H1 (cell line): ENCODE measurements around the gene PNMA3. TPM values are rescaled to one million over a fixed set of nuclear protein-coding genes. Genes with fewer than 3 reads are reported as not detected.
A peak's percentile ranks its signal among the peaks of the same experiment; 100 is the strongest.
"Not testable (repeated sequence)": the region's sequence is repeated elsewhere in the genome, so short reads cannot be mapped to it uniquely, and the experiment has no call there.

Source experiments
- CTCF ChIA-PET: fragments of 300-600 bp; sonication (Branson Sonifier 250); formaldehyde crosslinking; loops from one replicate; lab custom pipeline; 2021; ENCODE audit not compliant: partially characterized antibody; lab: Charles Lee
- POLR2A ChIA-PET: fragments of 300-600 bp; sonication (Branson Sonifier 250); formaldehyde crosslinking; loops from one replicate; lab custom pipeline; 2021; ENCODE audit warnings: inconsistent platforms; ENCODE audit not compliant: partially characterized antibody; lab: Charles Lee
- DNase-seq, 2 experiments: peaks; one replicate each; pipeline versions ENCODE4 v3.0.0 to v3.0.0-alpha.2; 2010 to 2022; ENCODE audit warnings: low spot score in 2 of 2, low read depth in 1 of 2, mixed read lengths in 1 of 2
- FAIRE-seq: peaks from 2 replicates; lab custom pipeline; 2011; peaks lifted over from hg19 to GRCh38; lab: Jason Lieb, UNC
- H2AFZ ChIP-seq: 2 replicates; pipeline ENCODE4 v1.8.1; 2012; ENCODE audit warnings: low read length, inconsistent platforms
- H2AK5ac ChIP-seq: 2 replicates; pipeline ENCODE4 v1.6.1; 2013; ENCODE audit warnings: low read depth, low read length
- H2BK120ac ChIP-seq: replicated peaks from 2 replicates; pipeline ENCODE3; 2013; ENCODE audit warnings: low read depth, low read length, inconsistent platforms
- H2BK12ac ChIP-seq: 2 replicates; pipeline ENCODE4 v1.6.1; 2013; ENCODE audit warnings: low read depth, low read length
- H2BK15ac ChIP-seq: 2 replicates; pipeline ENCODE4 v1.6.1; 2013; ENCODE audit warnings: low read length
- H2BK20ac ChIP-seq: 2 replicates; pipeline ENCODE4 v1.6.1; 2013; ENCODE audit warnings: low read length
- H2BK5ac ChIP-seq: 2 replicates; pipeline ENCODE4 v1.6.1; 2013; ENCODE audit warnings: low read depth, low read length
- H3K14ac ChIP-seq: 2 replicates; pipeline ENCODE4 v1.6.1; 2013; ENCODE audit warnings: inconsistent platforms; ENCODE audit not compliant: insufficient read length
- H3K18ac ChIP-seq: 2 replicates; pipeline ENCODE4 v1.6.1; 2013; ENCODE audit warnings: low read length; ENCODE audit errors: extremely low read depth
- H3K23ac ChIP-seq: 2 replicates; pipeline ENCODE4 v1.6.1; 2013; ENCODE audit warnings: inconsistent platforms; ENCODE audit not compliant: insufficient read length
- H3K23me2 ChIP-seq: 2 replicates; pipeline ENCODE4 v1.6.1; 2013; ENCODE audit warnings: low read depth, low read length
- H3K27ac ChIP-seq: 2 replicates; pipeline ENCODE4 v1.6.1; 2011; ENCODE audit warnings: low read depth, low read length, inconsistent platforms
- H3K27me3 ChIP-seq, 4 experiments: replicated peaks in 1 of 4; 1 replicate in 1 of 4; 2 replicates in 3 of 4; pipeline versions ENCODE4 v1.6.1 to v1.8.1; 2011 to 2013; ENCODE audit warnings: low read length in 3 of 4, mild to moderate bottlenecking in 3 of 4, inconsistent platforms in 2 of 4, mixed read lengths in 2 of 4, moderate library complexity in 1 of 4; ENCODE audit not compliant: control insufficient read depth in 3 of 4, insufficient read depth in 3 of 4; ENCODE audit errors: extremely low read depth in 1 of 4
- H3K36me3 ChIP-seq, 4 experiments: 2 replicates each; pipeline versions ENCODE4 v1.6.1 to v1.8.1; 2011 to 2013; ENCODE audit warnings: mild to moderate bottlenecking in 4 of 4, low read length in 3 of 4, moderate library complexity in 2 of 4, control low read depth in 1 of 4, inconsistent platforms in 1 of 4; ENCODE audit not compliant: insufficient read depth in 4 of 4, control insufficient read depth in 2 of 4
- H3K4ac ChIP-seq: replicated peaks from 2 replicates; pipeline ENCODE3; 2013; ENCODE audit warnings: low read length, low read depth, mixed read lengths, inconsistent platforms; ENCODE audit not compliant: insufficient read length
- H3K4me1 ChIP-seq, 4 experiments: replicated peaks in 1 of 4; 1 replicate in 1 of 4; 2 replicates in 3 of 4; pipeline versions ENCODE4 v1.6.1 to v1.8.1; 2011 to 2013; ENCODE audit warnings: low read length in 3 of 4, inconsistent platforms in 2 of 4, mixed read lengths in 1 of 4; ENCODE audit not compliant: insufficient read depth in 4 of 4, control insufficient read depth in 3 of 4
- H3K4me2 ChIP-seq, 2 experiments: 2 replicates each; pipeline versions ENCODE4 v1.6.1 to v1.8.1; 2011 to 2013; ENCODE audit warnings: low read depth in 2 of 2, low read length in 2 of 2, control low read depth in 1 of 2, inconsistent platforms in 1 of 2, mild to moderate bottlenecking in 1 of 2; ENCODE audit not compliant: insufficient read depth in 1 of 2
- H3K4me3 ChIP-seq, 4 experiments: fragments of 200-600, 300-600 bp in 1 of 4; sonication (generic), shearing (Covaris generic), sonication (Bioruptor Twin) in 1 of 4; 2 replicates each; pipeline versions ENCODE4 v1.5.1 to v1.8.1; 2011 to 2016; ENCODE audit warnings: low read length in 4 of 4, low read depth in 3 of 4, control low read depth in 2 of 4, inconsistent platforms in 2 of 4, mild to moderate bottlenecking in 2 of 4, mixed read lengths in 1 of 4, moderate library complexity in 1 of 4; ENCODE audit not compliant: insufficient read depth in 2 of 4; ENCODE audit errors: extremely low read depth in 1 of 4
- H3K56ac ChIP-seq: replicated peaks from 2 replicates; pipeline ENCODE3; 2013; ENCODE audit warnings: low read depth, mild to moderate bottlenecking, mixed read lengths, low read length, inconsistent platforms; ENCODE audit not compliant: insufficient read length
- H3K79me1 ChIP-seq: 2 replicates; pipeline ENCODE4 v1.6.1; 2013; ENCODE audit warnings: low read depth, low read length, control low read depth
- H3K79me2 ChIP-seq, 2 experiments: 2 replicates each; pipeline versions ENCODE4 v1.6.1 to v1.8.1; 2012 to 2013; ENCODE audit warnings: low read length in 2 of 2, mild to moderate bottlenecking in 2 of 2, inconsistent platforms in 1 of 2; ENCODE audit not compliant: insufficient read depth in 2 of 2, control insufficient read depth in 1 of 2
- H3K9ac ChIP-seq, 4 experiments: replicated peaks in 1 of 4; 1 replicate in 1 of 4; 2 replicates in 3 of 4; pipeline versions ENCODE4 v1.6.1 to v1.8.1; 2011 to 2013; ENCODE audit warnings: low read depth in 3 of 4, low read length in 3 of 4, control low read depth in 2 of 4, mild to moderate bottlenecking in 2 of 4, moderate library complexity in 2 of 4, inconsistent platforms in 1 of 4; ENCODE audit errors: extremely low read depth in 1 of 4
- H3K9me3 ChIP-seq, 2 experiments: 2 replicates each; pipeline versions ENCODE4 v1.6.1 to v1.8.1; 2012 to 2013; ENCODE audit warnings: mild to moderate bottlenecking in 2 of 2, moderate library complexity in 2 of 2, control low read depth in 1 of 2, inconsistent platforms in 1 of 2, low read depth in 1 of 2, low read length in 1 of 2, mixed read lengths in 1 of 2; ENCODE audit not compliant: insufficient read depth in 2 of 2
- H4K20me1 ChIP-seq, 2 experiments: replicated peaks in 1 of 2; 2 replicates each; pipeline versions ENCODE3 to v1.8.1; 2011 to 2013; ENCODE audit warnings: inconsistent platforms in 2 of 2, low read length in 2 of 2, mild to moderate bottlenecking in 1 of 2; ENCODE audit not compliant: insufficient read depth in 2 of 2, control insufficient read depth in 1 of 2
- H4K5ac ChIP-seq: 2 replicates; pipeline ENCODE4 v1.6.1; 2013; ENCODE audit warnings: low read length, low read depth, mixed read lengths, inconsistent platforms; ENCODE audit not compliant: insufficient read length
- H4K8ac ChIP-seq: 2 replicates; pipeline ENCODE4 v1.8.0; 2013; ENCODE audit warnings: mild to moderate bottlenecking, moderate library complexity, low read length, inconsistent platforms; ENCODE audit not compliant: insufficient read depth; ENCODE audit errors: extremely low read depth
- H4K91ac ChIP-seq: replicated peaks from 2 replicates; pipeline ENCODE3; 2013; ENCODE audit warnings: low read length, mixed read lengths, inconsistent platforms; ENCODE audit not compliant: insufficient read length
- WGBS, 2 experiments: shearing (Covaris generic) in 1 of 2; methylation state at CpG; one replicate each; pipeline versions ENCODE4 v1.1.6 to v1.1.7; 2013 to 2015; ENCODE audit warnings: low lambda C conversion rate in 2 of 2, mixed read lengths in 2 of 2, inconsistent platforms in 1 of 2, low coverage in 1 of 2, missing lambda C conversion rate in 1 of 2; ENCODE audit not compliant: insufficient replicate concordance in 2 of 2, insufficient coverage in 1 of 2, insufficient read length in 1 of 2; ENCODE audit errors: extremely low coverage in 1 of 2, missing lambda C conversion rate in 1 of 2; 5-methylcytosine and 5-hydroxymethylcytosine counted together
- polyA plus RNA-seq, 7 experiments: library from polyadenylated mRNA; depleted of rRNA in 3 of 7; stranded (reverse) in 5 of 7; unstranded in 2 of 7; fragments of >200 nt in 5 of 7; fragments of 200-250 nt in 2 of 7; gene quantifications; 1 replicate in 5 of 7; 2 replicates in 1 of 7; 4 replicates in 1 of 7; pipeline versions ENCODE4 v1.2.1 to v1.2.3, GENCODE V29; 2011 to 2013; ENCODE audit warnings: missing spikeins in 2 of 7, mixed read lengths in 2 of 7
- small RNA-seq: library from polyadenylated mRNA; stranded (forward); fragments of <200 nt; extraction: miRNeasy Mini kit (QIAGEN cat#:217004); gene quantifications from one replicate; pipeline ENCODE3, GENCODE V24; 2013; ENCODE audit not compliant: insufficient read depth
- total RNA-seq: library from RNA; stranded (reverse); fragmentation: NEBNext Ultra II Directional; extraction: Animal tissue kit (Norgen Biotek cat#: 25700); gene quantifications from 2 replicates; pipeline ENCODE4 v1.2.1, GENCODE V29; 2021

PNMA3 gene
- total and polyA plus RNA-seq, 2 of the 8 experiments (the other 6 are each of a cell fraction or from before 2014, with no cell fraction given), result 3.3 to 6.9 TPM

DNA sequence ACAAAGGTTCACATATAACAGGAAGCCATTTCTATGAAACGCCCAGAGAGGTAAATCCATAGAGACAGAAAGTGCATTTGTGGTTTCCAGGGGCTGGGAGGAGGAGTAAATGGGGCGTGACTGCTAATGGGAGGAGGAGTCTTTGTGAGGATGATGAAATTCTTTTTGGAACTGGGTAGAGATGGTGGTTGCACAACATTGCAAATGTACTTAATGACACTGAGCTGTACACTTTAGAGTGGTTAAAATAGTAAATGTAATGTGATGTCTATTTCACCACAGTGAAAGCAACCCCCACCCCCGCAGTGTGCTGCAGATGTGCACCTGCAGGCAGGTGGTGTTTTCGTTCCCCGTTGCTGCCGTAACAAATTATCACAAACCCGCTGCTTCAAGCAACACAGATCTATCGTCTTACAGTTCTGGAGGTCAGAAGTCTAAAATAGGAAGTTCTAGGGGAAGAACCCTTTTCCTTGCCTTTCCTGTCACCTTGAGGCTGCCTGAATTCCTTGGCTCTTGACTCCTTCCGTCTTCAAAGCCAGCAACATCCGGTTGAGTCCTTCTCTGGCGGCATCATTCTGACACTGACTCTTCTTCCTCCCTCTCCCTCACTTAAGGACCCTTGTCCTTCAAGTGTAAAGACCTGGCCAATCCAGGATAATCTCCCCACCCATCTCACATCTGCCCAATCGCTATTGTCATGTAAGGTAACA lies 50.0 kb downstream of the PNMA3 start:
- peak; percentile 28 for FAIRE-seq
- CTCF ChIA-PET, H3K79me1 ChIP-seq, H3K18ac ChIP-seq, H3K36me3 ChIP-seq, H4K8ac ChIP-seq, H2BK20ac ChIP-seq, H3K27ac ChIP-seq, H2BK5ac ChIP-seq, H3K4me3 ChIP-seq, H3K14ac ChIP-seq, H4K20me1 ChIP-seq, H2AK5ac ChIP-seq, H4K5ac ChIP-seq, H3K4ac ChIP-seq, H2BK12ac ChIP-seq, DNase-seq, H3K9ac ChIP-seq, H2BK120ac ChIP-seq, POLR2A ChIA-PET, H3K23me2 ChIP-seq, H2AFZ ChIP-seq, H3K79me2 ChIP-seq, H3K23ac ChIP-seq, H3K27me3 ChIP-seq, H3K4me1 ChIP-seq, H3K56ac ChIP-seq, H4K91ac ChIP-seq, H3K4me2 ChIP-seq, H2BK15ac ChIP-seq, H3K9me3 ChIP-seq: not testable (repeated sequence)
- WGBS, 2 experiments, result no CpG with 5 or more reads among the region's 12 CpGs

Small RNA genes within 50 kb of the gene (small RNA-seq; reads per million reads assigned to genes)
- gene AC243428.1, result not detected

Other genes starting within 250 kb of the PNMA3 start
- 24.2 and 24.3 TPM in 2 replicates for gene CETN2, start 225.7 kb upstream of the PNMA3 start, total RNA-seq
- 7.6 and 13.1 TPM in 2 replicates for gene CETN2, start 225.7 kb upstream of the PNMA3 start, polyA plus RNA-seq (2011; rRNA removed)
- gene NSDHL, start 225.4 kb upstream of the PNMA3 start, total RNA-seq, result 30.5 and 31.5 TPM in 2 replicates
- gene NSDHL, start 225.4 kb upstream of the PNMA3 start, polyA plus RNA-seq (2011; rRNA removed), result 26.8 and 34.6 TPM in 2 replicates
- gene ZNF185, start 158.4 kb upstream of the PNMA3 start, total RNA-seq, result 15.4 and 15.6 TPM in 2 replicates
- 18.6 and 20.1 TPM in 2 replicates for gene ZNF185, start 158.4 kb upstream of the PNMA3 start, polyA plus RNA-seq (2011; rRNA removed)
- 0.11 and 0.27 TPM in 2 replicates for gene PNMA5, start 62.4 kb upstream of the PNMA3 start, total RNA-seq
- 0.11 and 0.14 TPM in 2 replicates for gene PNMA5, start 62.4 kb upstream of the PNMA3 start, polyA plus RNA-seq (2011; rRNA removed)
- 5.7 and 6.0 TPM in 2 replicates for gene PNMA6A, start 16.0 kb downstream of the PNMA3 start, total RNA-seq
- 2.2 and 3.2 TPM in 2 replicates for gene PNMA6A, start 16.0 kb downstream of the PNMA3 start, polyA plus RNA-seq (2011; rRNA removed)
- gene MAGEA1, start 122.8 kb downstream of the PNMA3 start, total RNA-seq, result not detected in 2 replicates
- gene MAGEA1, start 122.8 kb downstream of the PNMA3 start, polyA plus RNA-seq (2011; rRNA removed), result not detected in 2 replicates